Measurements from ENCODE around the gene ABTB1.

DNA sequence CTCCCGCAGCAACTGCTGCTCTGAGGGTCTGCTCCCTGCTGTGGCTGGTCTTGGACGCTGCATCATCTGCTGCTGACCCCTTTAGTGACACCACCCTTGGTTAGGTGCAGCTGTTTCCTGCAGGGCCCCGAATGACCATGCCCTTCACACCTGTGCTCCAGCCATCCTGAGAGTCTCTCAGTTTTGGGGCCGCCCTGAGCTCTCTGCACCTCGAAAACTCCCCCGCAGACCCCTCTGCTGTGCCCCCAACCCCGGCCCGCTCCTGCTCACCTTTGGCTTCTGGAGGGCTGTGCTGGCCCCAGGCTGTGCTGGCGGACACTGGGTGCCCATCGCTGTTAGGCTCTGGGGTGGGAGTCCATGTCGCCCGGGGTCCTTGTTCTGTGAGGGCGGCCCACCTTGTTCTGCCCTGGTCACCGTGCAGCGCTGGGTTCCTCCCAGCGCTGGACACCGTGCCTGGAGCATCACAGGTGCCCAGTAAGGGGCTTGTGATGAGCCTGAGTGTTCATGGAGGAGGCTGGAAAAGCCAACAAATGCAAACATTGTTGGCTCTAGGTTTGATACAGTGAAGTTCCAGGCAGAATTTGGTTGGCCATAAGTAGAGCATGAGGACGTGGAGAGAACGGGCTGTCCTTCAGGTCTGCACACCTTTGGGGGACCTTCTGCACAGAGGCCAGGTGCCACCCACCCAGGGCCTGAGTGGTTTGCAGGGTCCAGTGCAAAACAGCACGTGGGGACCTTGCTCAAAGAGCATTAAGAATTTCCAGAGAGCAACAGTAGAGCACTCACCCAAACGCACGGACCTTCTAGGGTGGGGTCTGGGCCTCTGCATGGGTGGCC lies 12.3 kb downstream of the ABTB1 start:
- no peak for TF ChIP-seq CTCF (IDR thresholded peaks at IDR 0.05)
- no peak for TF ChIP-seq EZH2 (IDR thresholded peaks at IDR 0.05; ENCODE audit: borderline replicate concordance, insufficient read depth, low read depth, low read length, poor library complexity, severe bottlenecking)
